OCI-LY1 (cell line): ENCODE measurements around the gene CFAP46.

Experiments used
- CTCF ChIP-seq: fragments of 200-600 bp; sonication (generic), shearing (Covaris generic); IDR thresholded peaks from 2 replicates; pipeline ENCODE4 v1.5.1; 2017; ENCODE audit warnings: mild to moderate bottlenecking, antibody characterized with exemption, low read length, moderate library complexity, mixed read lengths
- EZH2 ChIP-seq: fragments of 200-600 bp; sonication (generic), shearing (Covaris generic); IDR thresholded peaks from 2 replicates; pipeline ENCODE4 v1.8.0; 2017; ENCODE audit warnings: borderline replicate concordance, mixed run types, mild to moderate bottlenecking, antibody characterized with exemption, low read length, moderate library complexity, mixed read lengths

GRCh38 chr10:132927824-132928223, 14.5 kb downstream of the CFAP46 start:
- TF ChIP-seq CTCF (no peak), EZH2 (no peak)
